Astrocyte (in vitro differentiated cells and primary cell): ENCODE measurements around the gene TRPC4.

ENCODE experiments used
- EZH2 ChIP-seq: IDR thresholded peaks from 2 replicates; pipeline ENCODE4 v1.6.1; 2012; ENCODE audit warnings: mild to moderate bottlenecking, low read length, inconsistent platforms; ENCODE audit not compliant: insufficient read depth
- TF ChIP-seq, protein P1 (sequence below): IDR thresholded peaks from 2 replicates; pipeline ENCODE4 v1.5.1; 2011; ENCODE audit warnings: low read depth, mild to moderate bottlenecking, inconsistent platforms, low read length, moderate library complexity; ENCODE audit not compliant: insufficient read depth

- TF ChIP-seq, protein P1, sequence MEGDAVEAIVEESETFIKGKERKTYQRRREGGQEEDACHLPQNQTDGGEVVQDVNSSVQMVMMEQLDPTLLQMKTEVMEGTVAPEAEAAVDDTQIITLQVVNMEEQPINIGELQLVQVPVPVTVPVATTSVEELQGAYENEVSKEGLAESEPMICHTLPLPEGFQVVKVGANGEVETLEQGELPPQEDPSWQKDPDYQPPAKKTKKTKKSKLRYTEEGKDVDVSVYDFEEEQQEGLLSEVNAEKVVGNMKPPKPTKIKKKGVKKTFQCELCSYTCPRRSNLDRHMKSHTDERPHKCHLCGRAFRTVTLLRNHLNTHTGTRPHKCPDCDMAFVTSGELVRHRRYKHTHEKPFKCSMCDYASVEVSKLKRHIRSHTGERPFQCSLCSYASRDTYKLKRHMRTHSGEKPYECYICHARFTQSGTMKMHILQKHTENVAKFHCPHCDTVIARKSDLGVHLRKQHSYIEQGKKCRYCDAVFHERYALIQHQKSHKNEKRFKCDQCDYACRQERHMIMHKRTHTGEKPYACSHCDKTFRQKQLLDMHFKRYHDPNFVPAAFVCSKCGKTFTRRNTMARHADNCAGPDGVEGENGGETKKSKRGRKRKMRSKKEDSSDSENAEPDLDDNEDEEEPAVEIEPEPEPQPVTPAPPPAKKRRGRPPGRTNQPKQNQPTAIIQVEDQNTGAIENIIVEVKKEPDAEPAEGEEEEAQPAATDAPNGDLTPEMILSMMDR, result no peak
- no peak for TF ChIP-seq EZH2
Observed at GRCh38 chr13:37648609-37649008, 221.0 kb downstream of the TRPC4 start.
